Right lung (tissue), 10 donors: ENCODE data around the gene MRPL46. TPM values are rescaled to one million over a fixed set of nuclear protein-coding genes. Genes with fewer than 3 reads are reported as not detected.
A peak's percentile ranks its signal among the peaks of the same experiment; 100 is the strongest.

ENCODE experiments used
- DNase-seq, 2 donors: peaks; one replicate each; pipeline ENCODE4 v3.0.0-alpha.2; 2013
- long read RNA-seq, 8 donors: transcript quantifications; one replicate each; lab custom pipeline, GENCODE V29; 2026
- polyA plus RNA-seq, 5 donors: library from polyadenylated mRNA; unstranded; fragments of 120-200 nt; gene quantifications; one replicate each; pipeline versions ENCODE4 v1.2.1 to v1.2.3, GENCODE V29; 2013; ENCODE audit warnings: inconsistent platforms in 1 of 5, low replicate concordance in 1 of 5; ENCODE audit not compliant: insufficient read length in 5 of 5, insufficient read depth in 1 of 5

MRPL46 gene
- 10 to 100 TPM; 18.3 to 25.5 (median 24.1) TPM for polyA plus RNA-seq
- long read RNA-seq, donor 1, transcript MRPL46-201 (4 exons, 1,019 nt) = major isoform, 21 of 22 reads
- long read RNA-seq, donor 1, partial matches to known transcripts = 0 of 22 reads
- long read RNA-seq, donor 1, other reads (novel, unspliced or antisense) = 0 of 22 reads
- long read RNA-seq, donor 2, transcript MRPL46-201 (4 exons, 1,019 nt) = major isoform, 24 of 26 reads
- long read RNA-seq, donor 2, partial matches to known transcripts = 0 of 26 reads
- long read RNA-seq, donor 2, other reads (novel, unspliced or antisense) = 0 of 26 reads
- long read RNA-seq, donor 3, transcript MRPL46-201 (4 exons, 1,019 nt) = major isoform, 16 of 44 reads
- long read RNA-seq, donor 3, partial matches to known transcripts = 27 of 44 reads
- long read RNA-seq, donor 3, other reads (novel, unspliced or antisense) = 0 of 44 reads
- long read RNA-seq, donor 4, transcript MRPL46-201 (4 exons, 1,019 nt) = major isoform, 12 of 12 reads
- long read RNA-seq, donor 4, partial matches to known transcripts = 0 of 12 reads
- long read RNA-seq, donor 4, other reads (novel, unspliced or antisense) = 0 of 12 reads
- long read RNA-seq, donor 5, transcript MRPL46-201 (4 exons, 1,019 nt) = major isoform, 32 of 36 reads
- long read RNA-seq, donor 5, partial matches to known transcripts = 0 of 36 reads
- long read RNA-seq, donor 5, other reads (novel, unspliced or antisense) = 0 of 36 reads
- long read RNA-seq, donor 6, transcript MRPL46-201 (4 exons, 1,019 nt) = major isoform, 26 of 29 reads
- long read RNA-seq, donor 6, partial matches to known transcripts = 0 of 29 reads
- long read RNA-seq, donor 6, other reads (novel, unspliced or antisense) = 0 of 29 reads
- long read RNA-seq, donor 7, transcript MRPL46-201 (4 exons, 1,019 nt) = major isoform, 20 of 21 reads
- long read RNA-seq, donor 7, partial matches to known transcripts = 0 of 21 reads
- long read RNA-seq, donor 7, other reads (novel, unspliced or antisense) = 0 of 21 reads
- long read RNA-seq, donor 8, transcript MRPL46-201 (4 exons, 1,019 nt) = major isoform, 7 of 7 reads
- long read RNA-seq, donor 8, partial matches to known transcripts = 0 of 7 reads
- long read RNA-seq, donor 8, other reads (novel, unspliced or antisense) = 0 of 7 reads

GRCh38 chr15:88467073-88467934 lies at the start of gene MRPL46, which contains the start of gene MRPS11:
Gene MRPL46 (minus strand): TSS chr15:88467388. CDS start chr15:88467377, 11 bp downstream.
Gene MRPS11 (plus strand): TSS chr15:88467708. CDS start chr15:88467718, 10 bp downstream.
- DNase-seq = peak; percentile 91

DNA sequence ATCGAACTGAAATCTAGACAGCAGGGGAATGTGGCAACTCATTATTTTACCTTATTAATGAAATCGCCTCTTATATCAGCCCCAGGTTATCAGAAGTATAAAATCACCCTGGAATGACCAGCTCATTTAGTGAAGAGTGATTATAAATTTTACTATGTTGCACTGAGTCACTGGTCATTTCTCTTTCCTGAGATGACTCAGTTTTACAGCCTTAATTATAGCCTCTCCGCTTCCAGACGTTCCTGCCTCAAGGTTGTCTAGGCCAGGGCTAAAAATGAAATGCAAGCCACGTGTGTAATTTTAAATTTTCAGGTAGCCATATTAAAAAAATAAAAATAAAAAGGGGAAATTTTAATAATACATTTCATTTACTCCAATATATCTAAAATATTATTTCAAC lies 46.0 kb upstream of the MRPL46 start:
- no peak for DNase-seq

GRCh38 chr15:88512601-88513000 lies 45.4 kb upstream of the MRPL46 start:
- DNase-seq = no peak

GRCh38 chr15:88512078-88512477 lies 44.9 kb upstream of the MRPL46 start:
- DNase-seq = no peak

GRCh38 chr15:88511161-88511560 lies 44.0 kb upstream of the MRPL46 start:
- no peak for DNase-seq

- DNase-seq = no peak
Measured at GRCh38 chr15:88509964-88510363, 42.8 kb upstream of the MRPL46 start.

DNA sequence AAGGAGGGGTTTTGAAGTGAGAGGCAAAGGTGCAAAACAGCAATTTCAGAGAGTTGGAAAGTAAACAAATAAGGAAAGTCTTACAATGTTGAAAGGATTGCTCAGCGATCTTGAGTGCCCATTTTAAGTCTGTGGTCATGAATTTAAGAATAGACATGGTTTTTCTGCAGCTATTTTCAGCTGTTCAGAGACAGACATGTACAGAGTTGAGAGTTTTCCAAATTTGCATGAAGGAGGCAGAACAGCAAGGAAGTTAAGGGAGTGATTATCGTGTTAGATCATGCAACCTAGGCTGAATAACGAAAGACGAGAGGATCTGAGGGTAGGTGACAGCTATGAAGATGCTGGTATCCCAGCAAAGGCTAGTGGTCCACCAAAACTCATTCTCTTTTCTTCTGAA lies 42.1 kb upstream of the MRPL46 start:
- no peak for DNase-seq

DNA sequence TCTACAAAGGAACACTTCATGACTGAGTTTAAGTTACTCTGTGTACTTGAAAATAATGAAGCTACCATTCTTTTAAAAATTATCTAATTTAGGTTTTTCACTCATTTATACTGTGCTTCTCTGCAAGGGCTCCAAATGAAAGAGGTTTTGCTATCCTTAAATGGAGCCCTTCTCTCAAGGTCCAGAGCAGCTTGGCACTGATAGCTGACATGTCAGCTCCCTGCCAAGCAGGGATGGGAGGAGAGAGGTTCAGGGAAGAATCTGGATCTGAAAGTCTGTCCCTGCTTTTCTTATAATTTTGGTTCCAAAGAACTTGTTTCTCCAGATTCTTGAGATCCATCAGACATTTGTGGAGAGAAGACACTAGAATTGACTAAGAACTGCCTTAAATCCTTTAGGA lies 39.4 kb upstream of the MRPL46 start:
- no peak for DNase-seq

DNA sequence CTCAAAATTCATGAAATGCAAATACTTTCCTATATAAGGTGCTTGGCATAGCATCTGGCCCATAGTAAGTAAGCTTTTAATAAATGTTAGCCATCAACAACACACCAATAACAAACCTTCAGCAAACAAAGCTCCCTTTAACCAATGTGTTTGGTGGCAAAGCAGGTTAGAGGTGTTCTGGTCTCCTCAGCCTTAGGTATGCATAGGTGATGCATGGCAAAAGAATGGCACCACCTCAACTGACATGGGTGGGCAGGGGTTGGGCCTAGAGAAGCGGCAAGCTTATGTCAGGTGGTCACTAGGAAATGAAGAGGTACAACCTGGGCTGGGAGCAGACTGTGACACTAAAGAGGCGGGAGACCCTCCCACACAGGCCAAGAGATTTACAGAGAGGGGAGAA lies 38.5 kb upstream of the MRPL46 start:
- no peak for DNase-seq

GRCh38 chr15:88504445-88504844 lies 37.3 kb upstream of the MRPL46 start:
- no peak for DNase-seq

GRCh38 chr15:88498996-88499395 lies 31.8 kb upstream of the MRPL46 start:
- no peak for DNase-seq

GRCh38 chr15:88497109-88497765 lies 30.0 kb upstream of the MRPL46 start:
- no peak for DNase-seq

GRCh38 chr15:88493844-88494243 lies 26.7 kb upstream of the MRPL46 start:
- no peak for DNase-seq

DNA sequence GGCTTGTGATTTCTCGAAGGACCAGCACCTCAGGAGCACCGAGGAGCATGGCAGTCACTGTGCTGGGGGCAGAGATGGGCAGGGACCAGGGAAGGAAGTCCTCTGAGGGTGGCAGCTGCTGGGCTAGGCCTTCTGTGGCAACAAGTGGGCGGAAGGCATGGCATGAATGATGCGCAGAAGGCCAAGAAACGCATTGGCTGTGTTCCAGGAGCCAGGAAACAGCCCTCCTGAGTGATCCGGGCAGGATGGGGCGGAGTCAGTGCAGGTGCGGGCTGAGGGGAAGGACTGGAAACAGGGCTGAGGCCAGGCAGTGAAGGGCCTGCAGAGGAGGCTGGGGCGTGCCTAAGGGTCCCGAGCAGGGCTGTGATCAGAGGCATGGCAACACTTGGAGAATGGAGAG lies 24.0 kb upstream of the MRPL46 start:
- no peak for DNase-seq

DNA sequence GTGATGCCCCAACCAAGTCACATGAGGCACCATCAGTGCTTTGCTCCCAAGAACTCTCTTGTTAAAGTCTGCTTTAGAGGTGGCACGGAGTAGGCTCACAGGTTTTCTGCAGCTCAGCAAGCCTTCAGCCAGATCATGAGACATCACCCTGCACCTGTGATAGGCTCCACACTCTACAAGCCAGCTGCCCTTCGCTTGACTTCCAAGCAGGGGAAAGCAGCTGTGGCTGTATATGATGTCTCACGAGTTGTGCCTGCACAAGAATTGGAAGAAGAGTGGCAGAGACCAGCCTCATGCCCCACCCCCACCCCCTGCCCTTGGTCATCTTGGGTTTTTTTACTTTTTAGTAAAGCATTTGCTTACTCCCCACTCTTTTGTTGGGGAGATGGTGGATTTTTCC lies 22.8 kb upstream of the MRPL46 start:
- DNase-seq = no peak

GRCh38 chr15:88489321-88489720 lies 22.1 kb upstream of the MRPL46 start:
- no peak for DNase-seq

DNA sequence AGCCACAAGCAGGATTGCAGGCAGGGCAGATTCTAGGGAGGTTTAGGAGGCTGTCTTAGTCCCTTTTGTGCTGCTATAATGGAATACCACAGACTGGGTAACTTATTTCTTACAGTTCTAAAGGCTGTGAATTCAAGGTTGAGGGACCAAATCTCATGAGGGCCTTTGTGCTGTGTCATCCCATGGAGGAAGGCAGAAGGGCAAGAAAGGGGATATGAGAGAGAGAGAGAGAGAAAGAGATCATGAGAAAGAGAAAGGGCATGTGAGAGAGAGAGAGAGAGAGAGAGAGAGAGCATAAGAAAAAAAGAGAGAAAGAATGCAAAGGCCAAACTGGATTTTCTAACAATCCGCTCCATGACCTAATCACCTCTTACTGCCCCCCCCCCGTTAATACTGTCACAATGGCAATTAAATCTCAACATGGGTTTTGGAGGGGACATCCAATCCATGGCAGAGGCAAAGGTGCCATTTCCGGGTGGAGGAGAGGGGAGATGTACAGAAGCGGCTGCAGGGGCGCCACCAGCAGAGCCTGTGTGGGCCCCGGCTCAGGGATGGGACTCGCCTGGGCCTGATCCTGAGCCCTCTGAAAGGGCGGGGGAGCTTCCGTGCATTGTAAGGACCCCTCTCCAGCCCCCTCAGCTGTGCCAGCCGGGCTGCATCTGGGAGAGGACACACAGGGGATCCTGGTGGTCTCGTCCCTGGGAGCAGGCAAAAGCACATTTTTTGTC lies 20.8 kb upstream of the MRPL46 start:
- no peak for DNase-seq

GRCh38 chr15:88487178-88487795 lies 20.1 kb upstream of the MRPL46 start:
- DNase-seq = no peak

DNA sequence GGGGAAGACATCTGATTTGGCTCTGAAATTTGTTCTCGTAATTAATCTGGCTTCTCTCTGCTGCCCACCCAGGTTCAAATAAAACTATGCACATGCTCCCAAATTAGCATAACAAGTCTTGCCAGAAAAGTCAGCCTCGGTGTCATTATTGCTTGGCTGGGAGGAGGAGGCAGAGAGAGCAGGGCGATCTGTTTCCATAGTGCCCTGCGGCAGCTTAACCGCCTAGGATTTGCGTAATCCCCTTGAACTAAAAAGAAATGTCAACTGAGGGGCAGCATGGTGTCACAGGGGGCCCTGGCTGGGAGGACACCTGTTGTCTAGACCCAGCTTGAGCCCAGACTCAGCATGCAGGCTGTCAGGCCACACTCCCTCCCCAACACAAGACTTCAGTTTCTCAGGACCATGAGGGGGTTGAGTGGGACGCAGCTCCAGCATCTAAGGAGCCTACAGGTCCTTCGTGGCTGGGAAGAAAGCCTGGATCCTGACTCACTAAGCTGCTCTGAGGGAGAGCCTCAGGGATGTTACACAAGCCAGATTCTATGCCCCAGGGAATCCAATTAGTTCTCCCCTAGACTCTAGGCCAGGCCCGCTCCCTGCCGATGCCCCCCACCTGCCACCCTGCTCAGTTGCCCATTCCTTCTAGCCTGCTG lies 17.6 kb upstream of the MRPL46 start:
- DNase-seq = no peak
